Neural cell (in vitro differentiated cells): ENCODE results near the gene KIAA2012. TPM values are rescaled to one million over a fixed set of nuclear protein-coding genes. Genes with fewer than 3 reads are reported as not detected.

ENCODE experiments used
- H2AFZ ChIP-seq: fragments of 200-600, 300-800 bp; sonication (generic), shearing (Covaris generic); 2 replicates; pipeline ENCODE4 v1.6.0; 2014; ENCODE audit warnings: low read depth, mild to moderate bottlenecking, antibody characterized with exemption, low read length, moderate library complexity
- H3F3A ChIP-seq: fragments of 200-600 bp; shearing (Covaris generic); 2 replicates; pipeline ENCODE4 v1.6.1; 2016; ENCODE audit warnings: mild to moderate bottlenecking, moderate library complexity, mixed read lengths, antibody characterized with exemption, low read length; ENCODE audit not compliant: insufficient read depth, poor library complexity, severe bottlenecking
- H3K27ac ChIP-seq: fragments of 200-600, 300-800 bp; sonication (generic), shearing (Covaris generic); 2 replicates; pipeline ENCODE4 v1.5.1; 2014; ENCODE audit warnings: mild to moderate bottlenecking, low read length, moderate library complexity
- H3K27me3 ChIP-seq: fragments of 300-800, 200-600 bp; sonication (generic), shearing (Covaris generic); 2 replicates; pipeline ENCODE4 v1.6.0; 2014; ENCODE audit warnings: mild to moderate bottlenecking, low read depth, low read length, moderate library complexity; ENCODE audit not compliant: insufficient read depth
- H3K36me3 ChIP-seq: fragments of 300-800, 200-600 bp; sonication (generic), shearing (Covaris generic); 2 replicates; pipeline ENCODE4 v1.5.1; 2014; ENCODE audit warnings: mild to moderate bottlenecking, antibody characterized with exemption, low read length, moderate library complexity; ENCODE audit not compliant: insufficient read depth
- H3K4me2 ChIP-seq: fragments of 300-800, 200-600 bp; sonication (generic), shearing (Covaris generic); 2 replicates; pipeline ENCODE4 v1.6.0; 2014; ENCODE audit warnings: mild to moderate bottlenecking, low read length
- H3K4me3 ChIP-seq: fragments of 300-800, 200-600 bp; sonication (generic), shearing (Covaris generic); 2 replicates; pipeline ENCODE4 v1.5.1; 2014; ENCODE audit warnings: mild to moderate bottlenecking, low read length, moderate library complexity
- H3K79me2 ChIP-seq: fragments of 200-600 bp; shearing (Covaris generic); replicated peaks from 2 replicates; pipeline ENCODE4 v1.6.0; 2014; ENCODE audit warnings: mild to moderate bottlenecking, low read length, moderate library complexity; ENCODE audit not compliant: insufficient read depth
- H3K9ac ChIP-seq: fragments of 300-800, 200-600 bp; sonication (generic), shearing (Covaris generic); 2 replicates; pipeline ENCODE4 v1.6.1; 2016; ENCODE audit warnings: mild to moderate bottlenecking, low read length, mixed read lengths
- H3K9me2 ChIP-seq: fragments of 200-600 bp; shearing (Covaris generic); 2 replicates; pipeline ENCODE4 v1.6.1; 2016; ENCODE audit warnings: mild to moderate bottlenecking, low read length, mixed read lengths; ENCODE audit not compliant: insufficient read depth
- H3K9me3 ChIP-seq: fragments of 200-600, 300-800 bp; sonication (generic), shearing (Covaris generic); 2 replicates; pipeline ENCODE4 v1.6.1; 2016; ENCODE audit warnings: mild to moderate bottlenecking, mixed run types, low read length, moderate library complexity, mixed read lengths
- H4K20me1 ChIP-seq: fragments of 200-600 bp; shearing (Covaris generic); 2 replicates; pipeline ENCODE4 v1.6.1; 2016; ENCODE audit warnings: mild to moderate bottlenecking, mixed run types; ENCODE audit not compliant: insufficient read depth
- EP300 ChIP-seq: fragments of 450-650 bp; conservative IDR thresholded peaks from 2 replicates; pipeline ENCODE4 v1.6.1; 2014; ENCODE audit warnings: antibody characterized with exemption, mild to moderate bottlenecking, moderate library complexity; ENCODE audit not compliant: poor library complexity, severe bottlenecking
- EZH2 ChIP-seq: fragments of 200-600, 300-800 bp; shearing (Covaris generic), sonication (generic); IDR thresholded peaks from 2 replicates; pipeline ENCODE4 v1.6.1; 2014; ENCODE audit warnings: antibody characterized with exemption, low read length, borderline replicate concordance, mild to moderate bottlenecking; ENCODE audit not compliant: insufficient read depth, poor library complexity, severe bottlenecking
- MXI1 ChIP-seq: fragments of 450-650 bp; conservative IDR thresholded peaks from 2 replicates; pipeline ENCODE4 v1.6.1; 2014; ENCODE audit warnings: antibody characterized with exemption, mild to moderate bottlenecking; ENCODE audit not compliant: poor library complexity, severe bottlenecking
- POLR2AphosphoS5 ChIP-seq: IDR thresholded peaks from 2 replicates; pipeline ENCODE4 v1.6.1; 2012
- RAD21 ChIP-seq: fragments of 450-650 bp; conservative IDR thresholded peaks from 2 replicates; pipeline ENCODE4 v1.6.1; 2014; ENCODE audit warnings: antibody characterized with exemption, mild to moderate bottlenecking, moderate library complexity
- SMC3 ChIP-seq: fragments of 450-650 bp; conservative IDR thresholded peaks from 2 replicates; pipeline ENCODE4 v1.6.1; 2014; ENCODE audit warnings: antibody characterized with exemption, mild to moderate bottlenecking, moderate library complexity; ENCODE audit not compliant: poor library complexity
- TAF1 ChIP-seq: IDR thresholded peaks from 2 replicates; pipeline ENCODE4 v1.6.1; 2012; ENCODE audit warnings: low read depth
- polyA plus RNA-seq: library from polyadenylated mRNA; depleted of rRNA; stranded (reverse); fragments of >200 nt; gene quantifications from 2 replicates; pipeline ENCODE4 v1.2.3, GENCODE V29; 2014
- TF ChIP-seq, protein P1 (sequence below): fragments of 450-650 bp; IDR thresholded peaks from 2 replicates; pipeline ENCODE4 v1.5.1; 2014; ENCODE audit warnings: antibody characterized with exemption, mild to moderate bottlenecking, moderate library complexity; ENCODE audit not compliant: poor library complexity, severe bottlenecking
- TF ChIP-seq, protein P2 (sequence below): IDR thresholded peaks from 2 replicates; pipeline ENCODE4 v1.6.1; 2012; ENCODE audit warnings: borderline replicate concordance

The KIAA2012 gene
- polyA plus RNA-seq, 1 donor from 2014 or later: not detected

GRCh38 chr2:202090530-202090929, 17.5 kb downstream of the KIAA2012 start:
- H3K4me3 ChIP-seq: no peak overlapping the region
- no peak overlapping the region for H3K9ac ChIP-seq
- H3F3A ChIP-seq: no peaks in the 10 kb centered on the region
- H3K27ac ChIP-seq: no peak overlapping the region
- no peaks in the 10 kb centered on the region for H3K9me3 ChIP-seq
- no peaks in the 10 kb centered on the region for H3K79me2 ChIP-seq
- no peaks in the 10 kb centered on the region for H4K20me1 ChIP-seq
- H3K36me3 ChIP-seq: no peaks in the 10 kb centered on the region
- no peak overlapping the region for H3K4me2 ChIP-seq
- H3K27me3 ChIP-seq: no peaks in the 10 kb centered on the region
- H3K9me2 ChIP-seq: no peaks in the 10 kb centered on the region
- TF ChIP-seq, protein P1, sequence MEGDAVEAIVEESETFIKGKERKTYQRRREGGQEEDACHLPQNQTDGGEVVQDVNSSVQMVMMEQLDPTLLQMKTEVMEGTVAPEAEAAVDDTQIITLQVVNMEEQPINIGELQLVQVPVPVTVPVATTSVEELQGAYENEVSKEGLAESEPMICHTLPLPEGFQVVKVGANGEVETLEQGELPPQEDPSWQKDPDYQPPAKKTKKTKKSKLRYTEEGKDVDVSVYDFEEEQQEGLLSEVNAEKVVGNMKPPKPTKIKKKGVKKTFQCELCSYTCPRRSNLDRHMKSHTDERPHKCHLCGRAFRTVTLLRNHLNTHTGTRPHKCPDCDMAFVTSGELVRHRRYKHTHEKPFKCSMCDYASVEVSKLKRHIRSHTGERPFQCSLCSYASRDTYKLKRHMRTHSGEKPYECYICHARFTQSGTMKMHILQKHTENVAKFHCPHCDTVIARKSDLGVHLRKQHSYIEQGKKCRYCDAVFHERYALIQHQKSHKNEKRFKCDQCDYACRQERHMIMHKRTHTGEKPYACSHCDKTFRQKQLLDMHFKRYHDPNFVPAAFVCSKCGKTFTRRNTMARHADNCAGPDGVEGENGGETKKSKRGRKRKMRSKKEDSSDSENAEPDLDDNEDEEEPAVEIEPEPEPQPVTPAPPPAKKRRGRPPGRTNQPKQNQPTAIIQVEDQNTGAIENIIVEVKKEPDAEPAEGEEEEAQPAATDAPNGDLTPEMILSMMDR: no peak
- TF ChIP-seq EZH2: no peak
- no peak for TF ChIP-seq POLR2AphosphoS5
- TF ChIP-seq, protein P2, sequence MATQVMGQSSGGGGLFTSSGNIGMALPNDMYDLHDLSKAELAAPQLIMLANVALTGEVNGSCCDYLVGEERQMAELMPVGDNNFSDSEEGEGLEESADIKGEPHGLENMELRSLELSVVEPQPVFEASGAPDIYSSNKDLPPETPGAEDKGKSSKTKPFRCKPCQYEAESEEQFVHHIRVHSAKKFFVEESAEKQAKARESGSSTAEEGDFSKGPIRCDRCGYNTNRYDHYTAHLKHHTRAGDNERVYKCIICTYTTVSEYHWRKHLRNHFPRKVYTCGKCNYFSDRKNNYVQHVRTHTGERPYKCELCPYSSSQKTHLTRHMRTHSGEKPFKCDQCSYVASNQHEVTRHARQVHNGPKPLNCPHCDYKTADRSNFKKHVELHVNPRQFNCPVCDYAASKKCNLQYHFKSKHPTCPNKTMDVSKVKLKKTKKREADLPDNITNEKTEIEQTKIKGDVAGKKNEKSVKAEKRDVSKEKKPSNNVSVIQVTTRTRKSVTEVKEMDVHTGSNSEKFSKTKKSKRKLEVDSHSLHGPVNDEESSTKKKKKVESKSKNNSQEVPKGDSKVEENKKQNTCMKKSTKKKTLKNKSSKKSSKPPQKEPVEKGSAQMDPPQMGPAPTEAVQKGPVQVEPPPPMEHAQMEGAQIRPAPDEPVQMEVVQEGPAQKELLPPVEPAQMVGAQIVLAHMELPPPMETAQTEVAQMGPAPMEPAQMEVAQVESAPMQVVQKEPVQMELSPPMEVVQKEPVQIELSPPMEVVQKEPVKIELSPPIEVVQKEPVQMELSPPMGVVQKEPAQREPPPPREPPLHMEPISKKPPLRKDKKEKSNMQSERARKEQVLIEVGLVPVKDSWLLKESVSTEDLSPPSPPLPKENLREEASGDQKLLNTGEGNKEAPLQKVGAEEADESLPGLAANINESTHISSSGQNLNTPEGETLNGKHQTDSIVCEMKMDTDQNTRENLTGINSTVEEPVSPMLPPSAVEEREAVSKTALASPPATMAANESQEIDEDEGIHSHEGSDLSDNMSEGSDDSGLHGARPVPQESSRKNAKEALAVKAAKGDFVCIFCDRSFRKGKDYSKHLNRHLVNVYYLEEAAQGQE: no peak
- no peak for TF ChIP-seq MXI1
- no peak for TF ChIP-seq RAD21
- no peak for TF ChIP-seq SMC3
- no peak for TF ChIP-seq EP300
- no peak for TF ChIP-seq TAF1
- no peak overlapping the region for H2AFZ ChIP-seq

- H3K4me2 ChIP-seq: no peak overlapping the region
- no peaks in the 10 kb centered on the region for H3K27me3 ChIP-seq
- H3F3A ChIP-seq: no peaks in the 10 kb centered on the region
- TF ChIP-seq SMC3 (no peak), EZH2 (no peak), TAF1 (no peak), POLR2AphosphoS5 (no peak), RAD21 (no peak), MXI1 (no peak), EP300 (no peak)
- TF ChIP-seq, protein P1: no peak
- TF ChIP-seq, protein P2: no peak
- H3K27ac ChIP-seq: no peak overlapping the region
- no peak overlapping the region for H3K4me3 ChIP-seq
- no peak overlapping the region for H2AFZ ChIP-seq
- no peaks in the 10 kb centered on the region for H3K9me2 ChIP-seq
- H3K79me2 ChIP-seq: no peaks in the 10 kb centered on the region
- H3K36me3 ChIP-seq: no peaks in the 10 kb centered on the region
- no peaks in the 10 kb centered on the region for H4K20me1 ChIP-seq
- H3K9ac ChIP-seq: no peak overlapping the region
- H3K9me3 ChIP-seq: no peaks in the 10 kb centered on the region
Observed at GRCh38 chr2:202091476-202091875, 18.4 kb downstream of the KIAA2012 start.
